Body of pancreas (tissue), 4 donors: ENCODE results near the gene NTN3. TPM values are rescaled to one million over a fixed set of nuclear protein-coding genes. Genes with fewer than 3 reads are reported as not detected.

Experiments
- ATAC-seq: fragments of 150-250 bp; one replicate; pipeline ENCODE4 v1.9.1; 2016
- DNase-seq, 4 donors: peaks; one replicate each; pipeline ENCODE4 v3.0.0-alpha.2; 2019
- H3K27ac ChIP-seq, 4 donors: fragments of 200-600 bp; sonication (generic); 1 replicate in 3 of 4; 2 replicates in 1 of 4; pipeline versions ENCODE4 v1.5.1 to v1.6.1; 2016 to 2019; ENCODE audit warnings: mild to moderate bottlenecking in 1 of 4, mixed read lengths in 1 of 4, moderate library complexity in 1 of 4
- H3K27me3 ChIP-seq, 2 donors: fragments of 200-600 bp; sonication (generic); one replicate each; pipeline ENCODE4 v1.6.0; 2016; ENCODE audit warnings: mild to moderate bottlenecking in 1 of 2
- H3K36me3 ChIP-seq, 2 donors: fragments of 200-600 bp; sonication (generic); replicated peaks in 1 of 2; 2 replicates each; pipeline ENCODE4 v1.5.1; 2016; ENCODE audit warnings: low read depth in 2 of 2; ENCODE audit not compliant: insufficient read depth in 1 of 2
- H3K4me1 ChIP-seq: fragments of 200-600 bp; sonication (generic); one replicate; pipeline ENCODE4 v1.6.0; 2016
- H3K4me3 ChIP-seq, 2 donors: fragments of 200-600 bp; sonication (generic); 1 replicate in 1 of 2; 2 replicates in 1 of 2; pipeline ENCODE4 v1.5.1; 2016 to 2019
- H3K9me3 ChIP-seq, 3 donors: fragments of 200-600 bp; sonication (generic); 1 replicate in 2 of 3; 2 replicates in 1 of 3; pipeline ENCODE4 v1.5.1; 2016
- CTCF ChIP-seq, 7 experiments: fragments of 450-650 bp in 4 of 7; fragments of 200-600 bp in 3 of 7; sonication (generic) in 3 of 7; IDR thresholded peaks; one replicate each; pipeline ENCODE4 v1.5.1; 2016 to 2019; ENCODE audit warnings: antibody characterized with exemption in 7 of 7
- POLR2A ChIP-seq, 3 donors: fragments of 450-650 bp; IDR thresholded peaks; one replicate each; pipeline ENCODE4 v1.6.1; 2016; ENCODE audit warnings: antibody characterized with exemption in 3 of 3, mild to moderate bottlenecking in 2 of 3
- WGBS, 2 donors: methylation state at CpG; one replicate each; pipeline ENCODE4 v1.1.5; 2017; 5-methylcytosine and 5-hydroxymethylcytosine counted together
- intact Hi-C: fragments of 100-400 bp; cut with DNase I; formaldehyde crosslinking; loops from one replicate; pipeline ENCODE4 v1.15.1; 2023
- total RNA-seq, 2 donors: library from RNA; depleted of rRNA; stranded (reverse); fragments of >200 nt; gene quantifications; one replicate each; pipeline ENCODE4 v1.1.0, GENCODE V29; 2016

NTN3 gene
- total RNA-seq, 2 donors from 2014 or later, result not detected

- H3K4me3 ChIP-seq, result no peak overlapping the region
- H3K36me3 ChIP-seq, result peaks cover 0 to 1% of the 10 kb centered on the region in 2 donors
- TF ChIP-seq CTCF (IDR thresholded peaks at IDR 0.05) (no peak), POLR2A (IDR thresholded peaks at IDR 0.05) (no peak)
- H3K9me3 ChIP-seq, result no peaks in the 10 kb centered on the region
- no peaks in the 10 kb centered on the region for H3K27me3 ChIP-seq
- H3K27ac ChIP-seq, result peak overlapping the region in 2 of 4 donors; percentile 71
- DNase-seq (peak in 1 of 4 donors; percentile 12), ATAC-seq (no peak)
- peaks cover 58% of the 10 kb centered on the region for H3K4me1 ChIP-seq
- intact Hi-C loops, result loop anchor here (5.0 to 10.0 kb wide), 3 partner anchors 62 to 224 kb away; no protein-coding TSS in a partner anchor
- 94 to 96% methylated on average over 30 to 56 of the region's 62 CpGs for whole genome bisulfite sequencing, 2 donors
Observed at GRCh38 chr16:2496223-2497115, 25.4 kb downstream of the NTN3 start.

GRCh38 chr16:2497116-2497630, 26.1 kb downstream of the NTN3 start:
- no peaks in the 10 kb centered on the region for H3K9me3 ChIP-seq
- no peaks in the 10 kb centered on the region for H3K27me3 ChIP-seq
- TF ChIP-seq POLR2A (IDR thresholded peaks at IDR 0.05) (no peak), CTCF (IDR thresholded peaks at IDR 0.05) (no peak)
- ATAC-seq (peak; percentile 13), DNase-seq (peak in 3 of 4 donors; percentile 59 to 64 (median 62))
- no peak overlapping the region for H3K4me3 ChIP-seq
- WGBS, 2 donors, result 63 to 66% methylated on average over 9 to 21 of the region's 21 CpGs
- H3K4me1 ChIP-seq, result peaks cover 61% of the 10 kb centered on the region
- peak overlapping the region in 3 of 4 donors; percentile 51 to 71 (median 71) for H3K27ac ChIP-seq
- intact Hi-C loops, result loop anchor here (5.0 to 10.0 kb wide), 3 partner anchors 62 to 225 kb away; no protein-coding TSS in a partner anchor
- H3K36me3 ChIP-seq, result peaks cover 0 to 1% of the 10 kb centered on the region in 2 donors

GRCh38 chr16:2497695-2498484, 26.8 kb downstream of the NTN3 start:
- intact Hi-C loops, result loop anchor here (5.0 to 10.0 kb wide), 3 partner anchors 63 to 226 kb away; no protein-coding TSS in a partner anchor
- H3K4me3 ChIP-seq, result no peak overlapping the region

More at GRCh38 chr16:2497695-2498484, 26.8 kb downstream of the NTN3 start:
- Histone ChIP-seq H3K27ac (peak overlapping the region; percentile 51 to 71 (median 68)), H3K4me1 (peaks cover 61% of the 10 kb centered on the region), H3K36me3 (peaks cover 0 to 1% of the 10 kb centered on the region in 2 donors), H3K9me3 (no peaks in the 10 kb centered on the region), H3K27me3 (no peaks in the 10 kb centered on the region)
- DNase-seq, result peak in 1 of 4 donors; percentile 10
- no peak for TF ChIP-seq POLR2A (IDR thresholded peaks at IDR 0.05)
- TF ChIP-seq CTCF (IDR thresholded peaks at IDR 0.05), result no peak
- ATAC-seq, result no peak
- WGBS, 2 donors, result 77 to 88% methylated on average over 9 to 26 of the region's 26 CpGs
